H9 (cell line): ENCODE data around the gene PRKCZ. TPM values are rescaled to one million over a fixed set of nuclear protein-coding genes. Genes with fewer than 3 reads are reported as not detected.

Experiments
- DNase-seq: peaks from one replicate; pipeline ENCODE4 v3.0.0-alpha.2; 2017
- H2AFZ ChIP-seq: one replicate; pipeline ENCODE4 v1.6.1; 2013; ENCODE audit warnings: mild to moderate bottlenecking, low read length, control low read depth, moderate library complexity
- H2AK5ac ChIP-seq: 2 replicates; pipeline ENCODE4 v1.6.1; 2013; ENCODE audit warnings: low read length, control low read depth, mixed read lengths; ENCODE audit not compliant: insufficient read length
- H2BK120ac ChIP-seq: one replicate; pipeline ENCODE4 v1.6.1; 2013; ENCODE audit warnings: low read depth, mild to moderate bottlenecking, low read length, control low read depth, inconsistent platforms; ENCODE audit not compliant: poor library complexity, severe bottlenecking
- H2BK12ac ChIP-seq: 2 replicates; pipeline ENCODE4 v1.6.1; 2013; ENCODE audit warnings: low read length, control low read depth, mixed read lengths, low read depth; ENCODE audit not compliant: insufficient read length
- H2BK15ac ChIP-seq: 2 replicates; pipeline ENCODE4 v1.6.1; 2013; ENCODE audit warnings: low read depth, low read length, control low read depth
- H2BK20ac ChIP-seq: one replicate; pipeline ENCODE4 v1.6.1; 2013; ENCODE audit warnings: low read depth, mild to moderate bottlenecking, low read length, control low read depth, inconsistent platforms; ENCODE audit not compliant: poor library complexity, severe bottlenecking
- H2BK5ac ChIP-seq: 2 replicates; pipeline ENCODE4 v1.6.1; 2013; ENCODE audit warnings: low read length, control low read depth, mixed read lengths; ENCODE audit not compliant: insufficient read length
- H3K14ac ChIP-seq: 2 replicates; pipeline ENCODE4 v1.6.1; 2013; ENCODE audit warnings: low read length, control low read depth; ENCODE audit not compliant: insufficient read depth
- H3K18ac ChIP-seq: 2 replicates; pipeline ENCODE4 v1.6.1; 2013; ENCODE audit warnings: low read depth, mild to moderate bottlenecking, mixed read lengths, low read length, control low read depth; ENCODE audit not compliant: insufficient read length
- H3K23ac ChIP-seq: 2 replicates; pipeline ENCODE4 v1.6.1; 2013; ENCODE audit warnings: low read length, control low read depth, mixed read lengths, low read depth; ENCODE audit not compliant: insufficient read length
- H3K23me2 ChIP-seq: 2 replicates; pipeline ENCODE4 v1.6.1; 2013; ENCODE audit warnings: low read depth, mild to moderate bottlenecking, mixed read lengths, low read length, control low read depth; ENCODE audit not compliant: insufficient read length, poor library complexity, severe bottlenecking
- H3K27ac ChIP-seq: 2 replicates; pipeline ENCODE4 v1.5.1; 2013; ENCODE audit warnings: low read length, control low read depth, mixed read lengths, low read depth; ENCODE audit not compliant: insufficient read length
- H3K27me3 ChIP-seq: 2 replicates; pipeline ENCODE4 v1.6.1; 2013; ENCODE audit warnings: low read length, control low read depth, inconsistent platforms; ENCODE audit not compliant: insufficient read depth
- H3K4ac ChIP-seq: 2 replicates; pipeline ENCODE4 v1.6.1; 2013; ENCODE audit warnings: low read depth, mild to moderate bottlenecking, control low read depth, inconsistent platforms, low read length, moderate library complexity
- H3K4me1 ChIP-seq: 2 replicates; pipeline ENCODE4 v1.6.1; 2013; ENCODE audit warnings: low read length, control low read depth, inconsistent platforms; ENCODE audit not compliant: insufficient read depth
- H3K4me2 ChIP-seq: 2 replicates; pipeline ENCODE4 v1.6.1; 2013; ENCODE audit warnings: low read length, control low read depth, mixed read lengths; ENCODE audit not compliant: insufficient read length, insufficient read depth
- H3K56ac ChIP-seq: 2 replicates; pipeline ENCODE4 v1.6.1; 2013; ENCODE audit warnings: low read depth, mild to moderate bottlenecking, mixed read lengths, low read length, control low read depth; ENCODE audit not compliant: insufficient read length
- H3K79me1 ChIP-seq: 2 replicates; pipeline ENCODE4 v1.6.1; 2013; ENCODE audit warnings: low read depth, mild to moderate bottlenecking, moderate library complexity, low read length, control low read depth, inconsistent platforms; ENCODE audit not compliant: insufficient read depth, poor library complexity, severe bottlenecking
- H3K79me2 ChIP-seq: 2 replicates; pipeline ENCODE4 v1.6.1; 2013; ENCODE audit warnings: low read length, control low read depth, inconsistent platforms; ENCODE audit not compliant: insufficient read depth
- H3K9ac ChIP-seq: 2 replicates; pipeline ENCODE4 v1.6.1; 2013; ENCODE audit warnings: low read length, control low read depth, mixed read lengths; ENCODE audit not compliant: insufficient read length; ENCODE audit errors: extremely low read depth
- H3K9me3 ChIP-seq: one replicate; pipeline ENCODE4 v1.6.1; 2013; ENCODE audit warnings: low read depth, low read length, inconsistent platforms; ENCODE audit not compliant: control insufficient read depth
- H3T11ph ChIP-seq: one replicate; pipeline ENCODE4 v1.6.1; 2013; ENCODE audit warnings: mild to moderate bottlenecking, low read length, control low read depth, inconsistent platforms
- H4K20me1 ChIP-seq: one replicate; pipeline ENCODE4 v1.6.1; 2013; ENCODE audit not compliant: control insufficient read depth, insufficient read length, insufficient read depth
- H4K5ac ChIP-seq: 2 replicates; pipeline ENCODE4 v1.6.1; 2013; ENCODE audit warnings: low read depth, mild to moderate bottlenecking, mixed read lengths, low read length, control low read depth; ENCODE audit not compliant: insufficient read length
- H4K8ac ChIP-seq: replicated peaks from 2 replicates; pipeline ENCODE4 v1.6.1; 2013; ENCODE audit warnings: low read length, control low read depth, mixed read lengths, low read depth; ENCODE audit not compliant: insufficient read length
- H4K91ac ChIP-seq: 2 replicates; pipeline ENCODE4 v1.6.1; 2013; ENCODE audit warnings: low read depth, mild to moderate bottlenecking, moderate library complexity, mixed read lengths, low read length, control low read depth; ENCODE audit not compliant: insufficient read length
- H3K27ac Mint-ChIP-seq, 3 experiments: 2 replicates in 2 of 3; 3 replicates in 1 of 3; pipeline ENCODE4 v1.8.0; 2020 to 2021; ENCODE audit warnings: mixed read lengths in 3 of 3, mild to moderate bottlenecking in 1 of 3, moderate library complexity in 1 of 3
- H3K27me3 Mint-ChIP-seq: 2 replicates; pipeline ENCODE4 v1.8.0; 2021; ENCODE audit warnings: low read depth, mild to moderate bottlenecking, moderate library complexity, mixed read lengths
- H3K36me3 Mint-ChIP-seq, 3 experiments: 2 replicates in 2 of 3; 3 replicates in 1 of 3; pipeline ENCODE4 v1.8.0; 2020 to 2021; ENCODE audit warnings: low read depth in 3 of 3, mixed read lengths in 3 of 3; ENCODE audit not compliant: insufficient read depth in 1 of 3
- H3K4me1 Mint-ChIP-seq, 2 experiments: 2 replicates each; pipeline ENCODE4 v1.8.0; 2020; ENCODE audit warnings: mixed read lengths in 2 of 2
- H3K4me3 Mint-ChIP-seq, 2 experiments: 2 replicates in 1 of 2; 3 replicates in 1 of 2; pipeline ENCODE4 v1.8.0; 2020 to 2021; ENCODE audit warnings: mild to moderate bottlenecking in 2 of 2, mixed read lengths in 2 of 2, moderate library complexity in 1 of 2
- H3K9me3 Mint-ChIP-seq, 2 experiments: 2 replicates in 1 of 2; 3 replicates in 1 of 2; pipeline ENCODE4 v1.8.0; 2020; ENCODE audit warnings: mild to moderate bottlenecking in 2 of 2, mixed read lengths in 2 of 2, moderate library complexity in 1 of 2
- WGBS: extraction: QIAGEN DNeasy Blood & Tissue Kit; methylation state at CpG from one replicate; pipeline ENCODE4 v1.1.7; 2013; ENCODE audit warnings: missing lambda C conversion rate, low lambda C conversion rate, mixed read lengths; ENCODE audit not compliant: insufficient read length; ENCODE audit errors: extremely low coverage; 5-methylcytosine and 5-hydroxymethylcytosine counted together
- total RNA-seq: library from RNA; stranded (reverse); gene quantifications from 2 replicates; pipeline ENCODE4 v1.2.1, GENCODE V29; 2021
- TF ChIP-seq, protein P1 (sequence below): fragments of 200-600 bp; sonication (generic); conservative IDR thresholded peaks from 3 replicates; pipeline ENCODE4 v1.8.0; 2021; ENCODE audit warnings: antibody characterized with exemption, mild to moderate bottlenecking

PRKCZ gene
- total RNA-seq, 1 experiment from 2014 or later = 48.4 TPM

DNA sequence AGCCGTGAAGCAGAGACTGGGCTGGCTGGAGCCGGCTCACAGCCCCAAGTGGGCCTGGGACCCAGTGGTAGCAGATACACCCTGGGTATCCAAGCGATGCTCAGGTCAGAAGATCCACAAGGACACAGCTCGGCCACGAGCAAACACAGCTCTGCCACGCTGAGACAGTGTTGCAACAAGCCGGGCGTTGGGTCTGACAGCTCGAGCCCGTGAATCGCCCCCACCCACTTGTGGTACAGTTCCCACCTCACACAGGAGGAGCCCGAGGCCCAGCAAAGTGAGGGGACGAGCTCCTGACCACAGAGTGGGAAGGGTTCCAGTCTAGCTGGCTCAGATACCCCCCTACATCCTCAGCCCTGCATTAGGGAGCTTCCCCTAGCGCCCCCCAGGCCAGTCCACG is 8.9 kb upstream of the PRKCZ start:
- no peak overlapping the region for H3K18ac ChIP-seq

More for the DNA sequence above, 8.9 kb upstream of the PRKCZ start:
- H3K4me3 Mint-ChIP-seq = no peak overlapping the region
- Histone ChIP-seq H4K5ac (no peak overlapping the region), H2BK12ac (no peak overlapping the region), H3K79me2 (no peaks in the 10 kb centered on the region), H3K79me1 (no peaks in the 10 kb centered on the region), H3K4me2 (no peak overlapping the region), H3K9ac (no peak overlapping the region), H3K14ac (no peak overlapping the region), H3K9me3 (no peaks in the 10 kb centered on the region), H3K56ac (no peak overlapping the region), H3K4me1 (no peaks in the 10 kb centered on the region), H2BK5ac (no peak overlapping the region), H3K4ac (no peak overlapping the region), H4K8ac (no peak overlapping the region), H2BK15ac (no peak overlapping the region), H3K23me2 (no peaks in the 10 kb centered on the region), H4K20me1 (no peaks in the 10 kb centered on the region), H3K27me3 (no peaks in the 10 kb centered on the region), H2BK120ac (no peak overlapping the region), H2AK5ac (no peak overlapping the region), H2AFZ (no peak overlapping the region), H3K23ac (no peak overlapping the region), H3T11ph (no peak overlapping the region), H3K27ac (no peak overlapping the region), H2BK20ac (no peak overlapping the region), H4K91ac (no peak overlapping the region)
- no peaks in the 10 kb centered on the region for H3K36me3 Mint-ChIP-seq
- no peak for DNase-seq
- WGBS = no CpG with 5 or more reads among the region's 15 CpGs
- H3K4me1 Mint-ChIP-seq = peaks cover 0 to 10% of the 10 kb centered on the region in 2 experiments; a peak in 2 of 4 replicates
- no peak overlapping the region for H3K27ac Mint-ChIP-seq
- H3K9me3 Mint-ChIP-seq = peaks cover 0 to 3% of the 10 kb centered on the region in 2 experiments; a peak in 2 of 5 replicates
- H3K27me3 Mint-ChIP-seq = peaks cover 12% of the 10 kb centered on the region
- TF ChIP-seq, protein P1, sequence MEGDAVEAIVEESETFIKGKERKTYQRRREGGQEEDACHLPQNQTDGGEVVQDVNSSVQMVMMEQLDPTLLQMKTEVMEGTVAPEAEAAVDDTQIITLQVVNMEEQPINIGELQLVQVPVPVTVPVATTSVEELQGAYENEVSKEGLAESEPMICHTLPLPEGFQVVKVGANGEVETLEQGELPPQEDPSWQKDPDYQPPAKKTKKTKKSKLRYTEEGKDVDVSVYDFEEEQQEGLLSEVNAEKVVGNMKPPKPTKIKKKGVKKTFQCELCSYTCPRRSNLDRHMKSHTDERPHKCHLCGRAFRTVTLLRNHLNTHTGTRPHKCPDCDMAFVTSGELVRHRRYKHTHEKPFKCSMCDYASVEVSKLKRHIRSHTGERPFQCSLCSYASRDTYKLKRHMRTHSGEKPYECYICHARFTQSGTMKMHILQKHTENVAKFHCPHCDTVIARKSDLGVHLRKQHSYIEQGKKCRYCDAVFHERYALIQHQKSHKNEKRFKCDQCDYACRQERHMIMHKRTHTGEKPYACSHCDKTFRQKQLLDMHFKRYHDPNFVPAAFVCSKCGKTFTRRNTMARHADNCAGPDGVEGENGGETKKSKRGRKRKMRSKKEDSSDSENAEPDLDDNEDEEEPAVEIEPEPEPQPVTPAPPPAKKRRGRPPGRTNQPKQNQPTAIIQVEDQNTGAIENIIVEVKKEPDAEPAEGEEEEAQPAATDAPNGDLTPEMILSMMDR = no peak
